GM23248 (cell line): Measurements from ENCODE around the gene IL17C.

Experiments used
- EZH2 ChIP-seq: fragments of 200-600 bp; sonication (generic); IDR thresholded peaks from 2 replicates; pipeline ENCODE4 v1.6.1; 2018; ENCODE audit warnings: antibody characterized with exemption, mild to moderate bottlenecking; ENCODE audit not compliant: insufficient read depth, poor library complexity, severe bottlenecking
- EZH2phosphoT487 ChIP-seq: fragments of 200-600 bp; sonication (generic); IDR thresholded peaks from 2 replicates; pipeline ENCODE4 v1.6.1; 2018; ENCODE audit warnings: antibody characterized with exemption, moderate library complexity, mild to moderate bottlenecking, low read depth; ENCODE audit not compliant: insufficient read depth

GRCh38 chr16:88672776-88673175 is 34.4 kb downstream of the IL17C start:
- TF ChIP-seq EZH2 = no peak
- TF ChIP-seq EZH2phosphoT487 = no peak
